Embryonic facial prominence (tissue), 1 donor: ENCODE results near the gene HSPA1L.

Experiments used
- DNase-seq: peaks from one replicate; pipeline ENCODE4 v3.0.0-alpha.2; 2016; ENCODE audit errors: extremely low spot score

Gene HSPA1L

GRCh38 chr6:31763619-31763940 is 51.5 kb downstream of the HSPA1L start:
- no peak for DNase-seq

- no peak for DNase-seq
Measured at GRCh38 chr6:31762878-31763618, 52.0 kb downstream of the HSPA1L start.

GRCh38 chr6:31762356-31762755 is 52.7 kb downstream of the HSPA1L start, which contains the start of gene SAPCD1:
SAPCD1 (plus strand) TSS chr6:31762656; CDS start chr6:31763055, 399 bp downstream.
- no peak for DNase-seq

GRCh38 chr6:31761343-31761742 is 53.7 kb downstream of the HSPA1L start:
- no peak for DNase-seq

- DNase-seq = no peak
Measured at GRCh38 chr6:31760790-31761189, 54.3 kb downstream of the HSPA1L start.
